Astrocyte (in vitro differentiated cells and primary cell): ENCODE measurements around the gene KRT86. TPM values are rescaled to one million over a fixed set of nuclear protein-coding genes. Genes with fewer than 3 reads are reported as not detected.

Experiments used
- DNase-seq: peaks from one replicate; pipeline ENCODE4 v3.0.0-alpha.2; 2010; ENCODE audit warnings: low read depth
- FAIRE-seq: peaks from 2 replicates; lab custom pipeline; 2011; peaks lifted over from hg19 to GRCh38; lab: Jason Lieb, UNC
- H2AFZ ChIP-seq: 2 replicates; pipeline ENCODE4 v1.6.0; 2012; ENCODE audit warnings: low read depth, low read length, inconsistent platforms
- H3K27ac ChIP-seq: 2 replicates; pipeline ENCODE4 v1.5.1; 2011; ENCODE audit warnings: low read depth, low read length, inconsistent platforms
- H3K27me3 ChIP-seq: 2 replicates; pipeline ENCODE4 v1.6.0; 2011; ENCODE audit warnings: low read length, inconsistent platforms; ENCODE audit not compliant: insufficient read depth
- H3K36me3 ChIP-seq: 2 replicates; pipeline ENCODE4 v1.5.1; 2011; ENCODE audit warnings: low read length, inconsistent platforms; ENCODE audit not compliant: insufficient read depth
- H3K4me1 ChIP-seq: 2 replicates; pipeline ENCODE4 v1.5.1; 2011; ENCODE audit warnings: low read length, inconsistent platforms; ENCODE audit not compliant: insufficient read depth
- H3K4me2 ChIP-seq: 2 replicates; pipeline ENCODE4 v1.6.0; 2012; ENCODE audit warnings: low read length, inconsistent platforms
- H3K4me3 ChIP-seq: 2 replicates; pipeline ENCODE4 v1.5.1; 2011; ENCODE audit warnings: low read depth, mild to moderate bottlenecking, low read length, inconsistent platforms; ENCODE audit not compliant: insufficient read depth
- H3K79me2 ChIP-seq: 2 replicates; pipeline ENCODE4 v1.6.0; 2012; ENCODE audit warnings: mild to moderate bottlenecking, low read length, inconsistent platforms; ENCODE audit not compliant: insufficient read depth
- H3K9ac ChIP-seq: 2 replicates; pipeline ENCODE4 v1.6.0; 2012; ENCODE audit warnings: mild to moderate bottlenecking, low read length, inconsistent platforms
- H3K9me3 ChIP-seq: 2 replicates; pipeline ENCODE4 v1.5.1; 2012; ENCODE audit warnings: low read depth, mild to moderate bottlenecking, low read length, inconsistent platforms; ENCODE audit not compliant: insufficient read depth
- H4K20me1 ChIP-seq: 2 replicates; pipeline ENCODE4 v1.6.0; 2012; ENCODE audit warnings: low read length, inconsistent platforms; ENCODE audit not compliant: insufficient read depth
- H3K27ac Mint-ChIP-seq: one replicate; pipeline ENCODE4 v1.8.0; 2021; ENCODE audit warnings: mild to moderate bottlenecking, mixed read lengths; ENCODE audit not compliant: unreplicated experiment
- H3K27me3 Mint-ChIP-seq: one replicate; pipeline ENCODE4 v1.8.0; 2021; ENCODE audit warnings: low read depth, mixed read lengths; ENCODE audit not compliant: unreplicated experiment
- H3K36me3 Mint-ChIP-seq: one replicate; pipeline ENCODE4 v1.8.0; 2021; ENCODE audit warnings: low read depth, mixed read lengths; ENCODE audit not compliant: unreplicated experiment
- H3K4me1 Mint-ChIP-seq: one replicate; pipeline ENCODE4 v1.8.0; 2021; ENCODE audit warnings: low read depth, mixed read lengths; ENCODE audit not compliant: unreplicated experiment
- H3K4me3 Mint-ChIP-seq: one replicate; pipeline ENCODE4 v1.8.0; 2021; ENCODE audit warnings: mild to moderate bottlenecking, moderate library complexity, mixed read lengths; ENCODE audit not compliant: unreplicated experiment
- H3K9me3 Mint-ChIP-seq: one replicate; pipeline ENCODE4 v1.8.0; 2021; ENCODE audit warnings: mild to moderate bottlenecking, mixed read lengths; ENCODE audit not compliant: unreplicated experiment
- EZH2 ChIP-seq: IDR thresholded peaks from 2 replicates; pipeline ENCODE4 v1.6.1; 2012; ENCODE audit warnings: mild to moderate bottlenecking, low read length, inconsistent platforms; ENCODE audit not compliant: insufficient read depth
- total RNA-seq: library from RNA; stranded (reverse); gene quantifications from 2 replicates; pipeline ENCODE4 v1.2.1, GENCODE V29; 2021
- TF ChIP-seq, protein P1 (sequence below): IDR thresholded peaks from 2 replicates; pipeline ENCODE4 v1.5.1; 2011; ENCODE audit warnings: low read depth, mild to moderate bottlenecking, inconsistent platforms, low read length, moderate library complexity; ENCODE audit not compliant: insufficient read depth

KRT86 gene
- total RNA-seq, 1 donor from 2014 or later: 0.43 TPM

DNA sequence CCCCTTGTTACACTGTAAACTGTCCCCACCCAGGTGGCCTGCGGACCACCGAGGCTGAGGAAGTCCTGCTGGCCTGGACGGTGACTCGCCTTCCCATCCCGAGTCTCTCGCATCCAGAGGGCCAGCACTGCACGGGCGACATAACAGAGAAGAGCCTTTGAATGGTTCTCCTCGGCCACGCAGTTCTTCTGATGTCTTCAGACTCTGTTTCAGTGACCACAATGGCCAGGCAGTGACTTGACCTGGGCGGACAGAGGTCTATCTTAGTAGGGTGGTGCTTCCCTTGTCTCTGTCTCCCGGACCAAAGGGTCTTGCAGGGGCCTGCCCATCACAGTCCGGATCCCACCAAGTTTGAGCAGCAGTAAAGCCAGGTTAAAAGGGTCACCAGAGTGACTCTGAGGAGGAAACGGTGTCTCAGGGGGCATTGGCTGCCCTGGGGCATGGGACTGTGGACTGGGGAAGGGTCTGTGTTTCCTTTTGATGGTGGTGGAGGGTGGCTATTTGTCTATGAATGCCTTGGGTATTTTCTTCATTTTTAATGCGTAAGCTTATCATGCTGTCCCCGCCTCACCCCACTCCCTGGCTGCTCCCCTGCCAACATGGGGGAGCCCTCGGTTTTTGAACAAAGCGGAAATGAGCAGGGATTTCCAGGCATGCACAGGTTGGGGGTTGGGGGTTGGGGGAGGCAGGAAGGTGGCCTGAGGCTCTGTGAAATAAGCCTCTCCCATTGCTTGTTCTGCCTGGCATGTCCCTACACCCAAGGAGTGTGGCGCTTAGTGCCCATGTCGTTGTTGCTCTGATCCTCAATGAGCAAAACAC lies 82.5 kb downstream of the KRT86 start:
- no peak overlapping the region for H3K4me3 ChIP-seq
- H3K9ac ChIP-seq: no peak overlapping the region
- no peaks in the 10 kb centered on the region for H3K79me2 ChIP-seq
- H4K20me1 ChIP-seq: no peaks in the 10 kb centered on the region
- peaks cover 58% of the 10 kb centered on the region for H3K27me3 Mint-ChIP-seq
- no peak overlapping the region for H3K4me2 ChIP-seq
- no peak overlapping the region for H3K4me3 Mint-ChIP-seq
- H3K36me3 Mint-ChIP-seq: no peaks in the 10 kb centered on the region
- H3K9me3 ChIP-seq: no peaks in the 10 kb centered on the region
- no peak for DNase-seq
- H3K27ac ChIP-seq: no peak overlapping the region
- H3K27ac Mint-ChIP-seq: no peak overlapping the region
- no peak for TF ChIP-seq EZH2
- TF ChIP-seq, protein P1, sequence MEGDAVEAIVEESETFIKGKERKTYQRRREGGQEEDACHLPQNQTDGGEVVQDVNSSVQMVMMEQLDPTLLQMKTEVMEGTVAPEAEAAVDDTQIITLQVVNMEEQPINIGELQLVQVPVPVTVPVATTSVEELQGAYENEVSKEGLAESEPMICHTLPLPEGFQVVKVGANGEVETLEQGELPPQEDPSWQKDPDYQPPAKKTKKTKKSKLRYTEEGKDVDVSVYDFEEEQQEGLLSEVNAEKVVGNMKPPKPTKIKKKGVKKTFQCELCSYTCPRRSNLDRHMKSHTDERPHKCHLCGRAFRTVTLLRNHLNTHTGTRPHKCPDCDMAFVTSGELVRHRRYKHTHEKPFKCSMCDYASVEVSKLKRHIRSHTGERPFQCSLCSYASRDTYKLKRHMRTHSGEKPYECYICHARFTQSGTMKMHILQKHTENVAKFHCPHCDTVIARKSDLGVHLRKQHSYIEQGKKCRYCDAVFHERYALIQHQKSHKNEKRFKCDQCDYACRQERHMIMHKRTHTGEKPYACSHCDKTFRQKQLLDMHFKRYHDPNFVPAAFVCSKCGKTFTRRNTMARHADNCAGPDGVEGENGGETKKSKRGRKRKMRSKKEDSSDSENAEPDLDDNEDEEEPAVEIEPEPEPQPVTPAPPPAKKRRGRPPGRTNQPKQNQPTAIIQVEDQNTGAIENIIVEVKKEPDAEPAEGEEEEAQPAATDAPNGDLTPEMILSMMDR: no peak
- H2AFZ ChIP-seq: no peak overlapping the region
- H3K4me1 ChIP-seq: no peaks in the 10 kb centered on the region
- no peaks in the 10 kb centered on the region for H3K36me3 ChIP-seq
- no peaks in the 10 kb centered on the region for H3K4me1 Mint-ChIP-seq
- peaks cover 28% of the 10 kb centered on the region for H3K27me3 ChIP-seq
- no peak for FAIRE-seq
- H3K9me3 Mint-ChIP-seq: no peaks in the 10 kb centered on the region

Other genes with a start within 250 kb of the KRT86 start
- 1.6 and 2.3 TPM in 2 replicates for gene NR4A1, start 223.2 kb upstream of the KRT86 start, total RNA-seq
- gene ATG101, start 204.7 kb upstream of the KRT86 start, total RNA-seq: 54.2 and 60.4 TPM in 2 replicates
- gene SMIM41, start 194.9 kb upstream of the KRT86 start, total RNA-seq: 0.18 TPM in 1 of 2 replicates, not detected in the other
- 2.8 and 3.6 TPM in 2 replicates for gene KRT80, start 82.6 kb upstream of the KRT86 start, total RNA-seq
- 97.6 and 149 TPM in 2 replicates for gene KRT7, start 41.4 kb upstream of the KRT86 start, total RNA-seq
- 1.2 TPM in 2 replicates for gene KRT81, start 16.9 kb downstream of the KRT86 start, total RNA-seq
- gene KRT83, start 46.8 kb downstream of the KRT86 start, total RNA-seq: not detected in 2 replicates
- gene KRT85, start 92.8 kb downstream of the KRT86 start, total RNA-seq: not detected in 2 replicates
- gene KRT84, start 111.0 kb downstream of the KRT86 start, total RNA-seq: not detected in 2 replicates
- gene KRT82, start 131.7 kb downstream of the KRT86 start, total RNA-seq: not detected in 2 replicates
- not detected in 2 replicates for gene KRT75, start 159.7 kb downstream of the KRT86 start, total RNA-seq
- gene KRT6B, start 177.5 kb downstream of the KRT86 start, total RNA-seq: not detected in 2 replicates
- not detected in 2 replicates for gene KRT6C, start 199.2 kb downstream of the KRT86 start, total RNA-seq
- 0.95 and 1.4 TPM in 2 replicates for gene KRT6A, start 218.6 kb downstream of the KRT86 start, total RNA-seq
- gene KRT5, start 245.7 kb downstream of the KRT86 start, total RNA-seq: 0.25 TPM in 1 of 2 replicates, not detected in the other